Glutamatergic neuron (in vitro differentiated cells): ENCODE measurements around the gene DIO1. TPM values are rescaled to one million over a fixed set of nuclear protein-coding genes. Genes with fewer than 3 reads are reported as not detected.

ENCODE experiments used
- DNase-seq: peaks from one replicate; pipeline ENCODE4 v3.0.0; 2022
- H3K27ac Mint-ChIP-seq: one replicate; pipeline ENCODE4 v1.8.0; 2020; ENCODE audit warnings: mild to moderate bottlenecking, mixed read lengths, inconsistent platforms; ENCODE audit not compliant: unreplicated experiment
- H3K27me3 Mint-ChIP-seq: one replicate; pipeline ENCODE4 v1.8.0; 2020; ENCODE audit warnings: mild to moderate bottlenecking, moderate library complexity, mixed read lengths, inconsistent platforms; ENCODE audit not compliant: unreplicated experiment
- H3K36me3 Mint-ChIP-seq: one replicate; pipeline ENCODE4 v1.8.0; 2020; ENCODE audit warnings: mild to moderate bottlenecking, mixed read lengths, inconsistent platforms; ENCODE audit not compliant: unreplicated experiment
- H3K4me1 Mint-ChIP-seq: one replicate; pipeline ENCODE4 v1.8.0; 2020; ENCODE audit warnings: mild to moderate bottlenecking, low read depth, mixed read lengths, inconsistent platforms; ENCODE audit not compliant: unreplicated experiment
- H3K4me3 Mint-ChIP-seq: one replicate; pipeline ENCODE4 v1.8.0; 2020; ENCODE audit warnings: mild to moderate bottlenecking, mixed read lengths, inconsistent platforms; ENCODE audit not compliant: unreplicated experiment
- H3K9me3 Mint-ChIP-seq: one replicate; pipeline ENCODE4 v1.8.0; 2020; ENCODE audit warnings: mild to moderate bottlenecking, moderate library complexity, mixed read lengths, inconsistent platforms; ENCODE audit not compliant: unreplicated experiment
- CTCF ChIP-seq: fragments of 200-600 bp; sonication (generic); IDR thresholded peaks from one replicate; pipeline ENCODE4 v1.5.0; 2021; ENCODE audit not compliant: partially characterized antibody, unreplicated experiment
- total RNA-seq: library from RNA; stranded (reverse); fragmentation: NEBNext Ultra II Directional; extraction: Animal tissue kit (Norgen Biotek cat#: 25700); gene quantifications from one replicate; pipeline ENCODE4 v1.2.1, GENCODE V29; 2021; ENCODE audit not compliant: unreplicated experiment

The DIO1 gene
- total RNA-seq, 1 donor from 2014 or later: not detected

DNA sequence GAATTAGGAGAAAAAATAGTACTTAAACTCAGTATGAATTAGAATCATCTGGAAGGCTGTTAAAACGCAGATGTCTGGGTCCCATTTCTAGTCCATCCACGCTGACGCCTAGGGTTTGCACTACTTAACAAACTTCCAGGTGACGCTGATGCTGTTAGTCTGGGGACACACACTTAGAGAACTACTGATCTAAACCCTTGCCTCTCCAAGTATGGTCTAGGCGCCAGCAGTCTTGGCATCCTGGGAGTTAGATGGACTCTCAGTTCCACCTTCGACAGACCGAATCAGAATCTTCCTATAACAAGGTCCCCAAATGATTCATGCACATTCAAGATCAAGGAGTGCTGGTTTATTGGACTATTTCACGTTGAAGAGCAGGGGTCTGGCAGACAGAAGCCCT, 11.5 kb downstream of the DIO1 start:
- TF ChIP-seq CTCF: no peak
- Mint-ChIP-seq H3K27me3 (peaks cover 9% of the 10 kb centered on the region), H3K27ac (no peak overlapping the region), H3K4me1 (peaks cover 7% of the 10 kb centered on the region), H3K4me3 (no peak overlapping the region), H3K9me3 (no peaks in the 10 kb centered on the region), H3K36me3 (no peaks in the 10 kb centered on the region)
- DNase-seq: no peak

DNA sequence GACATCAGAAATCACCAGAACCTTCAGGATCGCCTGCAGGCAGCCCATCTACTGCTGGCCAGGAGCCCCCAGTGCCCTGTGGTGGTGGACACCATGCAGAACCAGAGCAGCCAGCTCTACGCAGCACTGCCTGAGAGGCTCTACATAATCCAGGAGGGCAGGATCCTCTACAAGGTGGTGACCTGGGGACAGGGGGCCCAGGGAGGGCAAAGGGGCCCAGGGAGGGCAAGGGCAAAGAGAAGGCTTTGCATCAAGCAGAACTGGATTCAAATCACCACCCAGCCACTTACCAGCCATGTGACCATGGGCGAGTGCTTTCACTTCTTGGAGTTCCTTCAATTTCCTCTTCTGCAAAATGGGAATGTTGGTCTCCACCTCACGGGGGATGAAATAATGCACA, 12.1 kb downstream of the DIO1 start:
- Mint-ChIP-seq H3K36me3 (no peaks in the 10 kb centered on the region), H3K4me3 (no peak overlapping the region), H3K9me3 (no peaks in the 10 kb centered on the region), H3K4me1 (peaks cover 7% of the 10 kb centered on the region), H3K27me3 (peaks cover 7% of the 10 kb centered on the region), H3K27ac (no peak overlapping the region)
- no peak for DNase-seq
- TF ChIP-seq CTCF: no peak

- Mint-ChIP-seq H3K9me3 (no peaks in the 10 kb centered on the region), H3K27ac (no peak overlapping the region), H3K4me1 (peaks cover 15% of the 10 kb centered on the region)
Measured at GRCh38 chr1:53909946-53910345, 16.0 kb downstream of the DIO1 start.

DNA sequence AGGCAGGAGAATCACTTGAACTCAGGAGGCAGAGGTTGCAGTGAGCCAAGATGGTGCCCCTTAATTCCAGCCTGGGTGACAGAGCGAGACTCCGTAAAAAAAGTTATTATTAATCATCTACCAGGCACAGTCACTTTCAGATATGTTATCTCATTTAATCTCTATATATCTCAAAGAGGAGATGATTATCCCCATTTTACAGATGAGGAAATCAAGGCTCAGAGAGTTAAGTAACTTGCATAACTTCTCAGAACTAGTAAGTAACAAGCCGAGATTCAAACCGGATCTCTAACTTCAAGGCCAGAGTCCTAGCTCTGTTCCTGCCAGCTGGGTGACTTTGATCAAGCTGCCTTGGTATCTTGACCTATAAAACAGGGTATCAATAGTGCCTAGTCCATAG, 17.5 kb downstream of the DIO1 start:
- Mint-ChIP-seq H3K4me3 (no peak overlapping the region), H3K9me3 (no peaks in the 10 kb centered on the region), H3K36me3 (no peaks in the 10 kb centered on the region), H3K27me3 (peaks cover 2% of the 10 kb centered on the region), H3K27ac (no peak overlapping the region), H3K4me1 (peaks cover 15% of the 10 kb centered on the region)
- TF ChIP-seq CTCF: no peak
- no peak for DNase-seq

More at GRCh38 chr1:53909946-53910345, 16.0 kb downstream of the DIO1 start:
- TF ChIP-seq CTCF: no peak
- H3K4me3 Mint-ChIP-seq: no peak overlapping the region
- no peak for DNase-seq
- peaks cover 2% of the 10 kb centered on the region for H3K27me3 Mint-ChIP-seq
- no peaks in the 10 kb centered on the region for H3K36me3 Mint-ChIP-seq

GRCh38 chr1:53913352-53914033, 19.5 kb downstream of the DIO1 start:
- Mint-ChIP-seq H3K36me3 (no peaks in the 10 kb centered on the region), H3K4me3 (peak overlapping the region; percentile 46), H3K27ac (peak overlapping the region; percentile 84), H3K4me1 (peaks cover 15% of the 10 kb centered on the region), H3K9me3 (no peaks in the 10 kb centered on the region), H3K27me3 (peaks cover 2% of the 10 kb centered on the region)
- no peak for DNase-seq
- TF ChIP-seq CTCF: no peak
